NCI-H1436 treated with DMSO at 0.1 percent for 48 hours (cell line): ENCODE measurements around the gene CPLANE1.
"Not testable (repeated sequence)": the region's sequence is repeated elsewhere in the genome, so short reads cannot be mapped to it uniquely, and the experiment has no call there.

Source experiments
- DNase-seq: peaks from one replicate; lab custom pipeline; 2025; lab: John Stamatoyannopoulos, UW

Gene CPLANE1

DNA sequence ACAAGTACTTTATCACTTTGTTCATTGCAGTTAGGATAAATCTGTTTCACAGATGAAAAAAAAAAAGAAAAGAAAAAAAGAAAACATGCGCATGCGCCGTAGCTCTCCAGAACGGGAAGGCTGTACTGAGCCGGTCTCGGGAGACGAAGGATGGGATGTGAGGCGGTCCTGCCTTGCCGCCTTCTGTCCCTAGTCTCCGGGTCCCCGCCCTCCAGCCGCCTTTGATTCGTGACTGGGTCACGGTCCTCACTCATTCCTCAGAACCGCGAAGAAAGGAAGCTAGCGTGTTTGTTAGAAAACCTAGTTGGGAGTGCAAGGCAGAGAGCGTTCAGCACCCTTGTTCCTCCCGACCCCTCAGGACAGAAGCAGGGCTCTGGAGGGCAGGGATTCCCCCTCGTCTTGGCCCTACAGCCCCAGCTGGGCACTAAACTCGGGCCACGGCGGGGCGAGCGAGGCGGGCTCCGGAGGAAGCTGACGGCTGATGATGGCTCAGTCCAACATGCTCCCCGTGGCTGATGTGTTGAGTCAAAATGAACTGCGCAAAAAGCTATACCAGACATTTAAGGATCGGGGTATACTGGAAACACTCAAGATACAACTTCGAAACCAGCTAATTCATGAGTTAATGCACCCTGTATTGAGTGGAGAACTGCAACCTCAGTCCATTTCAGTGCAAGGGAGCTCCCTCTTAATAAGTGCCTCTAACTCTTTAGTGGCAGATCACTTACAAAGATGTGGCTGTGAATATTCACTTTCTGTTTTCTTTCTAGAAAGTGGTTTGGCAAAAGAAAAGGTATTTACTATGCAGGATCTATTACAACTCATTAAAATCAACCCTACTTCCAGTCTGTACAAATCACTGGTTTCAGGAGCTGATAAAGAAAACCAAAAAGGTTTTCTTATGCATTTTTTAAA lies 40.0 kb downstream of the CPLANE1 start:
- DNase-seq, result no peak

DNA sequence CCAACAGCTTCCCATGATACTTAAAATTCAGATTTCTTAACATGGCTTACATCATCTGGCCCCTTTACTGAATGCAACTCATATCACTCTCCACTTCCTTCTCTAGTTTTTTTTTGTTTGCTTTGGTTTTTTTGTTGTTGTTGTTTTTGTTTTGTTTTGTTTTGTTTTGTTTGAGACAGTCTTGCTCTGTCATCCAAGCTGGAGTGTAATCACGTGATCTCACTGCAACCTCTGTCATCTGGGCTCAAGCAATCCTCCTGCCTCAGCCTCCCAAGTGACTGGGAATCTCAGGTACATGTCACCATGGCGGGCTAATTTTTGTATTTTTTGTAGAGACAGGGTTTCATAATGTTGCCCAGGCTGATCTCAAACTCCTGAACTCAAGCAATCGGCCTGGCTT lies 41.4 kb downstream of the CPLANE1 start:
- DNase-seq, result no peak

GRCh38 chr5:37206736-37207135 lies 42.4 kb downstream of the CPLANE1 start:
- DNase-seq, result no peak

DNA sequence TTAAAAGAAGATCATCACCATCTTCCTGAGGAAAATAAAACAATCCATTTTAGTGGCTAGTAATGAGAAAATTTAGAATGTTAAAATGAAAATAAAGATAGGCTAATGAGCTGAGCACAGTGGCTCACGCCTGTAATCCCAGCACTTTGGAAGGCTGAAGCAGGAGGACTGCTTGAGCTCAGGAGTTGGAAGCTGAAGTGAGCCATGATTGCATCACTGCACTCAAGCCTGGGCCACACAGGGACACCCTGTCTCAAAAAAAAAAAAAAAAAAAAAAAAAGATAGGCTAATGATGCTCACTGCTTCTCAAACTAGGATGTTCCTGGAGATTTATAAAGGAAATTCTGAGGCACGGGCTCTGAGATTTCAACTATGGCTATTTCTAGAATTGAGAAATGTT lies 50.3 kb downstream of the CPLANE1 start:
- no peak for DNase-seq

- no peak for DNase-seq
Measured at GRCh38 chr5:37198061-37198460, 51.1 kb downstream of the CPLANE1 start.

DNA sequence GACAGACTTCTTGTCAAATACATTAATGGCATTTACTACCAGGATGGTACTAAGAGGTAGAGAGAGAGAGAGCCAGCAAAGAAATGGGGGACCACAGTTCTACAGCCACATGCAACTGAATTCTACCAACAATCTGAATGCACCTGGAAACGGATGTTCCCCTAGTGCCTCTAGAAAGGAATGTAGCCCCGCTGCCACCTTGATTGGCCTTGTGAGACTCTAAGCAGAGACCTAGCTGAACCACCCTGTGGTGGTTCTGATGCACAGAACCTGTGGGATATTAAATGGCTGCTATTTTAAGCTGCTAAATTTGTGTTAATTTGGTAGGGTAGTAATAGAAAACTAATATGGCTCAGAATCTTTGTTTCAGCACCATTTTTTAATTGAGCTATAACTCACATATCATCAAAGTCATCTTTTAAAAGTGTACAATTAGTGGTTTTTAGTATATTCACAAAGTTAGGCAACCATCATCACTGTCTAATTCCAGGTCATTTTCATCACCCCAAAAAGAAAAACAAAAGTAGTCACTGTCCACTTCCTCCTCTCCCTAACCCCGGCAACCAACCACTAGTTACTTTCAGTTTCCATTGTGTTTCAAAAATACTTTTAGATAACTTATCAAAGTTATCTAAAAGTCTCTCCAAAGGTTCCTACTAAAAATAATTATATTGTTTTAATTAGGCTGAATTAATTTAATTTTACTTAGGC lies 51.7 kb downstream of the CPLANE1 start:
- DNase-seq, result no peak

- no peak for DNase-seq
Measured at GRCh38 chr5:37190592-37190991, 58.6 kb downstream of the CPLANE1 start.

GRCh38 chr5:37189355-37189754 lies 59.8 kb downstream of the CPLANE1 start:
- DNase-seq, result no peak

GRCh38 chr5:37187465-37187977 lies 61.7 kb downstream of the CPLANE1 start:
- DNase-seq, result no peak

DNA sequence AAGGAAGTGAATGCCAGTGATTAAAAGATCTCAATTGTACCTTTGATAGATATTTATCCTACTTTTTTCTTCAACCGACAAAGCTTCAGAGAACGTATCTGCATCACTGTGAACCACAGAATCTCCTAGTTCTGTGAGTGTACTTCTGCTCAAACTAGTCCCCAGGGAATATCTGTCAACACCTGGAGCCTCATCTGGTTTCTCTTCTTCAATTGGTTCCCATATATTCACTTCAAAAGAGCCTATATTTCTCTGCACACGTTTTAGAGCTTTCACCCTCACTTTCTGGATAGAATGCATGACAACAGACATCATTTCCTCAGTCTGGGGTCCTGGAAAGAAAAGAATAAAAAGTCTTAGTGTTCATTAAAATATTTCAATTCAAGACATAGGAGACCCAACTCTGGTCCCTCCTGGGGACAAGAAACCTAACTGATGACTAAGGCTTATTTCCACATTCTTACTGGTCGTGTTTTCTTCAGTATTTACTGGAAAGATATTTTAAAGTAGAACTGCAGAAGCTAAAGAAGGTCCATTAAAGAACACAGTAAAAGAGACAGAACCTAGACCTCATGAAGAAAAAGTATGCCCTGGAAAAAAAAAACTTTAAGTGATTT lies 64.3 kb downstream of the CPLANE1 start:
- no peak for DNase-seq

DNA sequence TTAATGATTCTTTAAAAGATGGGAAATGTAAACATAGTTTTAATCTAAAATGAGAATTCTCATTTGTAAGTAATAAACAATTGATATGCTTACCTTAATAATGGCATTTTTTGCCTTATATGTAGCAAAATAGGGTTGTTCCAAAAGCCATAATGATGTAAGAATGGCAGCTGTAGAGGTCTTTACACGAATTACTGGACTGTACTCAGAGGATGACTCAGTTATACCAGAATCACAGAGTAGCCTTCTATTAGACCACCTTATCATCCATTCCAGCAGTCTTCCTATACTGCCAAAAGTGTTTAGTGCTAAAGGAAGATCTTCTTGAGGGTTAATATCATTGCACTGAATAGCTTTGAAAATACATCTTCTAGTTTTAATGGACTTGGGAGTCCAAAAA lies 66.5 kb downstream of the CPLANE1 start:
- DNase-seq, result no peak

DNA sequence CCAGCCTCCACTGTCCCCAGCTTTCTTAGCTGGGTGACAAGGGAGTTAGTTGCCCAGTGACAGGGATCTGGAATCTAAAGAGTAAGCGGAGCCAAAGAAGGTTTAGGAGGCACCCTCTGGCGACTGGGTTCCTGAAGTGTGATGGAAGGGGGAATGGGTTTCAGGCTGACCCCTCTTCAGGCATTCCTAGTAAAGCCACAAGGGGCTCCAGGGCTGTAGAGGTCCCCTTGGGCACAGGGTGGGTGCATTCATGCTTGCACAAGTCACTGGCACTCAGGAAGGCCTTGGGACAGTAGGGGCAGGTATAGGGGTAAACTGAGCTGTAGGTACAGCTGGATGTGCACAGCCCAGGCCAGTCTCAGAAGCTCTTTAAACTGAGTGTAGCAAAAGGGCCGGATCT lies 74.2 kb downstream of the CPLANE1 start:
- no peak for DNase-seq

GRCh38 chr5:37172957-37173356 lies 76.2 kb downstream of the CPLANE1 start:
- DNase-seq, result no peak

GRCh38 chr5:37170856-37171255 lies 78.3 kb downstream of the CPLANE1 start:
- no peak for DNase-seq

- DNase-seq, result no peak
Measured at GRCh38 chr5:37166197-37166596, 83.0 kb downstream of the CPLANE1 start.

DNA sequence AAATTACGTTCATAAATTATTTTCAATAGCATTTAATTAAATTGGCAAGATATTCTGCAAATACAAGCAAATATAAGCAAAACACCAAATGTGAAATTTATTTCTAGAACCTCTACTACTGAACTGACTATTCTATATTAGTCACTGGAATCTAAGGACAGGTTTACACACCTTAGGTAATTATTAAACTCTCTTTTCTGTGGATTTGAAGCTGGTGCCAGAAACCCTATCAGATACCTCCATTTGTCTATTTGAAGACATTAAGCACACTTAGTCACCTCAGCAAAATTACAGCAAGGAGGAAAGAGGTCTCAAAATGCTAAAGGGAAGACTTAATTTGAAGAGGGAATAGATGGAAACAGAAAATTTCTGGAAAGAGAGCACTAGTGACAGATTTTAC lies 83.4 kb downstream of the CPLANE1 start:
- DNase-seq, result no peak

GRCh38 chr5:37153661-37154060 lies 95.5 kb downstream of the CPLANE1 start:
- no peak for DNase-seq

DNA sequence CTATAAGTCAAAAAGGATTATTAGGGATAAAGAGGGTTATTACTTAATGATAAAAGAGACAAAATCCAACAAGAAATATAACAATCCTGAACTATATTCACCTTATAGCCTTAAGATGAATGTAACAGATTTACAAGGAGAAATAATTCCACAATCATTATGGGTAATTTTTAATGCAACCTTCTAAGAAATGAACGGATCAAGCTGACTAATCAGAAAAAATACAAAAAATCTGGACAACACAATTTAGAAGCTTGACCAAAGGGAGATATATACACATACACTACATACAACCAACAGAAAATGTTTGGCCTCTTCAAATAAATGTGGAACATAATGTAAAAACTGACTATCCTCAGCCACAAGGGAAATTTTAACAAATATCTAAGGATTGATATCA lies 102.3 kb downstream of the CPLANE1 start:
- no peak for DNase-seq

GRCh38 chr5:37136694-37137093 lies 112.5 kb downstream of the CPLANE1 start:
- DNase-seq, result no peak

DNA sequence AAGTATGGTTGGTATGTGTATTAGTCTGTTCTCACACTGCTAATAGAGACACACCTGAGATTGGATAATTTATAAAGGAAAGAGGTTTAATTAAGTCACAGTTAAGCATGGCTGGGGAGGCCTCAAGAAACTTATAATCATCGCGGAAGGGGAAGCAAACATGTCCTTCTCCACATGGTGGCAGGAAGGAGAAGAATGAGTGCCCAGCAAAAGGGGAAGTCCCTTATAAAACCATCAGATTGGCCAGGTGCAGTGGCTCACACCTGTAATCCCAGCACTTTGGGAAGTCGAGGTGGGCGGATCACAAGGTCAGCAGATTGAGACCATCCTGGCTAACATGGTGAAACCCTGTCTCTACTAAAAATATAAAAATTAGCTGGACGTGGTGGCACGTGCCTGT lies 113.9 kb downstream of the CPLANE1 start:
- DNase-seq, result not testable (repeated sequence)

GRCh38 chr5:37133939-37134338 lies 115.2 kb downstream of the CPLANE1 start:
- DNase-seq, result no peak

GRCh38 chr5:37132646-37133045 lies 116.5 kb downstream of the CPLANE1 start:
- DNase-seq, result no peak

DNA sequence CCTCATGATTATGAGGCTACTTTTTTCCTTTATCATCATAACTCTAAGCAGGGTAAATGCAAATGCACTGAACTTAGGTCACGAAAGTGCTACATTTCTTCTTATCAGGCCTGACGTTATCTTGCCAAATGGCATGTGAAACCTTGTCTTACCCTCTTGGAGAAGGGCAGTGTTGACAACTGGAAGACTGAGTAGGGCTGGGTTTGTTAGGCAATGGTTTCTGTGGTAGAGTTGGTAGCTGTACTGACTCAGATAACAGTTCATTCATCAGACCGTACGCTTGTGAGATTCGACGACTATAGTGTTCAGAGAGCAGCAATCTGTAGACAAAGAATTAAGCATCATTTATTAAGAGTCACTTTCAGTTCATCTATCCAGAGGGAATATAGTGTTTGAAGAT lies 127.7 kb downstream of the CPLANE1 start:
- no peak for DNase-seq
